Subcutaneous abdominal adipose tissue (tissue), 5 donors: ENCODE data around the gene ZNFX1.
A peak's percentile ranks its signal among the peaks of the same experiment; 100 is the strongest.

ENCODE experiments used
- H3K27ac ChIP-seq: one replicate; pipeline ENCODE4 v1.7.0; 2013; ENCODE audit warnings: low read depth, mild to moderate bottlenecking, inconsistent platforms, low read length, moderate library complexity
- H3K27me3 ChIP-seq, 5 donors: one replicate each; pipeline ENCODE4 v1.7.0; 2013; ENCODE audit warnings: low read length in 5 of 5, inconsistent platforms in 1 of 5; ENCODE audit not compliant: control insufficient read depth in 5 of 5, insufficient read depth in 4 of 5
- H3K36me3 ChIP-seq, 5 donors: one replicate each; pipeline ENCODE4 v1.7.0; 2013; ENCODE audit warnings: low read length in 5 of 5; ENCODE audit not compliant: control insufficient read depth in 5 of 5, insufficient read depth in 5 of 5
- H3K4me1 ChIP-seq, 5 donors: one replicate each; pipeline ENCODE4 v1.7.0; 2013; ENCODE audit warnings: low read length in 5 of 5, mild to moderate bottlenecking in 3 of 5, moderate library complexity in 1 of 5; ENCODE audit not compliant: control insufficient read depth in 5 of 5, insufficient read depth in 5 of 5
- H3K4me3 ChIP-seq, 5 donors: one replicate each; pipeline ENCODE4 v1.7.0; 2013; ENCODE audit warnings: low read length in 5 of 5, low read depth in 1 of 5
- H3K9ac ChIP-seq, 5 donors: one replicate each; pipeline ENCODE4 v1.7.0; 2013; ENCODE audit warnings: low read length in 5 of 5, mild to moderate bottlenecking in 4 of 5, moderate library complexity in 3 of 5
- H3K9me3 ChIP-seq, 5 donors: one replicate each; pipeline ENCODE4 v1.7.0; 2013; ENCODE audit warnings: low read length in 5 of 5; ENCODE audit not compliant: control insufficient read depth in 5 of 5
- donor health status: healthy.
- donor health status: healthy.
- donor health status: healthy.
- donor health status: healthy.
- donor health status: healthy.

ZNFX1 gene

GRCh38 chr20:49281059-49281912 lies 3.4 kb upstream of the ZNFX1 start:
- Histone ChIP-seq H3K9me3 (peaks cover 4 to 33% (median 22%) of the 10 kb centered on the region in 5 donors), H3K36me3 (peaks cover 54 to 66% (median 65%) of the 10 kb centered on the region in 5 donors)

GRCh38 chr20:49280463-49281058 lies 2.7 kb upstream of the ZNFX1 start:
- H3K9ac ChIP-seq: no peak overlapping the region
- peak overlapping the region; percentile 97 for H3K27ac ChIP-seq
- peak overlapping the region; percentile 91 to 99 (median 91) for H3K4me3 ChIP-seq
- H3K36me3 ChIP-seq: peaks cover 49 to 60% (median 59%) of the 10 kb centered on the region in 5 donors
- H3K9me3 ChIP-seq: peaks cover 0 to 26% (median 15%) of the 10 kb centered on the region in 5 donors
- peaks cover 10 to 71% (median 59%) of the 10 kb centered on the region in 5 donors for H3K4me1 ChIP-seq
- peaks cover 0 to 3% (median 0%) of the 10 kb centered on the region in 5 donors for H3K27me3 ChIP-seq

More at GRCh38 chr20:49281059-49281912, 3.4 kb upstream of the ZNFX1 start:
- Histone ChIP-seq H3K27ac (peak overlapping the region; percentile 17), H3K4me1 (peaks cover 8 to 64% (median 52%) of the 10 kb centered on the region in 5 donors), H3K4me3 (peak overlapping the region; percentile 17 to 98 (median 35)), H3K9ac (no peak overlapping the region), H3K27me3 (peaks cover 0 to 3% (median 0%) of the 10 kb centered on the region in 5 donors)

- peak overlapping the region; percentile 97 for H3K27ac ChIP-seq
- peaks cover 12 to 77% (median 65%) of the 10 kb centered on the region in 5 donors for H3K4me1 ChIP-seq
- peaks cover 0 to 22% (median 11%) of the 10 kb centered on the region in 5 donors for H3K9me3 ChIP-seq
- H3K9ac ChIP-seq: peak overlapping the region in 1 of 5 donors; percentile 2
- H3K36me3 ChIP-seq: peaks cover 42 to 58% (median 57%) of the 10 kb centered on the region in 5 donors
- peaks cover 0 to 3% (median 0%) of the 10 kb centered on the region in 5 donors for H3K27me3 ChIP-seq
- peak overlapping the region; percentile 91 to 99 (median 91) for H3K4me3 ChIP-seq
These were observed 2.0 kb upstream of the ZNFX1 start for GRCh38 chr20:49279677-49280462.

- peaks cover 12 to 75% (median 65%) of the 10 kb centered on the region in 5 donors for H3K4me1 ChIP-seq
- H3K36me3 ChIP-seq: peaks cover 38 to 52% (median 50%) of the 10 kb centered on the region in 5 donors
These were observed 1.2 kb upstream of the ZNFX1 start for GRCh38 chr20:49278818-49279676.

GRCh38 chr20:49277786-49278035 lies 146 bp downstream of the ZNFX1 start:
- Histone ChIP-seq H3K36me3 (peaks cover 32 to 47% (median 44%) of the 10 kb centered on the region in 5 donors), H3K9me3 (peaks cover 0 to 19% (median 11%) of the 10 kb centered on the region in 5 donors), H3K27ac (peak overlapping the region; percentile 97), H3K4me3 (peak overlapping the region; percentile 81 to 99 (median 91)), H3K9ac (peak overlapping the region; percentile 56 to 97 (median 95)), H3K27me3 (peaks cover 0 to 3% (median 0%) of the 10 kb centered on the region in 5 donors), H3K4me1 (peaks cover 12 to 74% (median 62%) of the 10 kb centered on the region in 5 donors)

More at GRCh38 chr20:49278818-49279676, 1.2 kb upstream of the ZNFX1 start:
- Histone ChIP-seq H3K27me3 (peaks cover 0 to 3% (median 0%) of the 10 kb centered on the region in 5 donors), H3K9me3 (peaks cover 0 to 22% (median 11%) of the 10 kb centered on the region in 5 donors), H3K4me3 (peak overlapping the region; percentile 91 to 99 (median 91)), H3K9ac (peak overlapping the region; percentile 76 to 96 (median 90)), H3K27ac (peak overlapping the region; percentile 97)

GRCh38 chr20:49276961-49277785 lies 684 bp downstream of the ZNFX1 start:
- peaks cover 0 to 3% (median 0%) of the 10 kb centered on the region in 5 donors for H3K27me3 ChIP-seq
- H3K4me3 ChIP-seq: peak overlapping the region; percentile 81 to 99 (median 91)
- peaks cover 32 to 46% (median 43%) of the 10 kb centered on the region in 5 donors for H3K36me3 ChIP-seq
- H3K9me3 ChIP-seq: peaks cover 0 to 19% (median 10%) of the 10 kb centered on the region in 5 donors
- peaks cover 12 to 74% (median 56%) of the 10 kb centered on the region in 5 donors for H3K4me1 ChIP-seq
- H3K9ac ChIP-seq: peak overlapping the region; percentile 75 to 97 (median 95)
- H3K27ac ChIP-seq: peak overlapping the region; percentile 97

GRCh38 chr20:49276161-49276960 lies 1.5 kb downstream of the ZNFX1 start:
- Histone ChIP-seq H3K9me3 (peaks cover 0 to 13% (median 10%) of the 10 kb centered on the region in 5 donors), H3K4me1 (peaks cover 12 to 69% (median 52%) of the 10 kb centered on the region in 5 donors), H3K4me3 (peak overlapping the region; percentile 81 to 99 (median 91)), H3K27ac (peak overlapping the region; percentile 97), H3K36me3 (peaks cover 29 to 44% (median 42%) of the 10 kb centered on the region in 5 donors), H3K27me3 (peaks cover 0 to 3% (median 0%) of the 10 kb centered on the region in 5 donors), H3K9ac (peak overlapping the region; percentile 75 to 97 (median 95))

GRCh38 chr20:49275636-49276035 lies 2.2 kb downstream of the ZNFX1 start:
- H3K4me1 ChIP-seq: peaks cover 12 to 67% (median 49%) of the 10 kb centered on the region in 5 donors
- H3K36me3 ChIP-seq: peaks cover 25 to 44% (median 42%) of the 10 kb centered on the region in 5 donors
- peak overlapping the region; percentile 97 for H3K27ac ChIP-seq
- peak overlapping the region in 3 of 5 donors; percentile 20 to 97 (median 90) for H3K9ac ChIP-seq
- peaks cover 0 to 3% (median 0%) of the 10 kb centered on the region in 5 donors for H3K27me3 ChIP-seq
- H3K9me3 ChIP-seq: peaks cover 0 to 8% (median 3%) of the 10 kb centered on the region in 5 donors
- H3K4me3 ChIP-seq: peak overlapping the region in 3 of 5 donors; percentile 2 to 99 (median 91)
